22Rv1 (cell line): Measurements from ENCODE around the gene SMOC2.

ENCODE experiments used
- ZFX ChIP-seq: fragments of 450-650 bp; IDR thresholded peaks from 2 replicates; pipeline ENCODE4 v1.6.1; 2017; ENCODE audit warnings: antibody characterized with exemption, borderline replicate concordance
- TF ChIP-seq, protein P1 (sequence below): fragments of 450-650 bp; IDR thresholded peaks from 2 replicates; pipeline ENCODE4 v1.5.1; 2017; ENCODE audit warnings: mild to moderate bottlenecking

DNA sequence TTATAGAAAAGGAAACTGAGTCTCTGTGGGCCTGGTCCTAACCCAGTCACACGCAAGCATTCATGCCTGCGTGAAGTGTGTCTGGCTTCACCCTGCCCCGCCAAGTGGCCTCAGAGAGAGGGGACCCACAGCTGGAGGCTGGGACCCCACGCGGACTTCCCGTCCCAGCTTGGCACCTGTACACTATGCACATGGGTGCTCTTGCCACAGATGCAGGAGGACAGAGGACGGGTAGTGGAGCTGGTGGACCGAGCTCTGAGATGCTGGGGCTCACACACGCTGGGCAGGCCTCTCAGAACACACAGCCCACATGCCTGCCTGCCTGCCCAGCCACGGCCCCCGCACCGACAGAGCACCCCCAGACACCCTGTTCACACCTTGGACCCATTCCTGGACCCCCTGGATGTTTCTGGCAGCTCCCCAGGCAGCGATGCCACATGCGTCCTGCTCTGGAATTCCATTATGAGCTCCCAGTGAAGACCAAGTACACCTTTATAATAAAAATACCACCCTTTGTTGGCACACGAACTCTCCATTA, 24.9 kb upstream of the SMOC2 start:
- TF ChIP-seq, protein P1, sequence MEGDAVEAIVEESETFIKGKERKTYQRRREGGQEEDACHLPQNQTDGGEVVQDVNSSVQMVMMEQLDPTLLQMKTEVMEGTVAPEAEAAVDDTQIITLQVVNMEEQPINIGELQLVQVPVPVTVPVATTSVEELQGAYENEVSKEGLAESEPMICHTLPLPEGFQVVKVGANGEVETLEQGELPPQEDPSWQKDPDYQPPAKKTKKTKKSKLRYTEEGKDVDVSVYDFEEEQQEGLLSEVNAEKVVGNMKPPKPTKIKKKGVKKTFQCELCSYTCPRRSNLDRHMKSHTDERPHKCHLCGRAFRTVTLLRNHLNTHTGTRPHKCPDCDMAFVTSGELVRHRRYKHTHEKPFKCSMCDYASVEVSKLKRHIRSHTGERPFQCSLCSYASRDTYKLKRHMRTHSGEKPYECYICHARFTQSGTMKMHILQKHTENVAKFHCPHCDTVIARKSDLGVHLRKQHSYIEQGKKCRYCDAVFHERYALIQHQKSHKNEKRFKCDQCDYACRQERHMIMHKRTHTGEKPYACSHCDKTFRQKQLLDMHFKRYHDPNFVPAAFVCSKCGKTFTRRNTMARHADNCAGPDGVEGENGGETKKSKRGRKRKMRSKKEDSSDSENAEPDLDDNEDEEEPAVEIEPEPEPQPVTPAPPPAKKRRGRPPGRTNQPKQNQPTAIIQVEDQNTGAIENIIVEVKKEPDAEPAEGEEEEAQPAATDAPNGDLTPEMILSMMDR, result no peak
- TF ChIP-seq ZFX, result no peak
